HFFc6 (cell line): ENCODE data around the gene PLXND1. TPM values are rescaled to one million over a fixed set of nuclear protein-coding genes. Genes with fewer than 3 reads are reported as not detected.

Experiments
- DNase-seq: peaks from one replicate; pipeline ENCODE4 v3.0.0-alpha.2; 2018
- H3K27ac Mint-ChIP-seq: 2 replicates; pipeline ENCODE4 v1.8.0; 2020; ENCODE audit warnings: mild to moderate bottlenecking, mixed read lengths
- H3K27me3 Mint-ChIP-seq: 2 replicates; pipeline ENCODE4 v1.8.0; 2021; ENCODE audit warnings: mild to moderate bottlenecking, moderate library complexity, mixed read lengths; ENCODE audit not compliant: insufficient read depth
- H3K36me3 Mint-ChIP-seq: 2 replicates; pipeline ENCODE4 v1.8.0; 2021; ENCODE audit warnings: low read depth, mixed read lengths
- H3K4me1 Mint-ChIP-seq: 2 replicates; pipeline ENCODE4 v1.8.0; 2020; ENCODE audit warnings: low read depth, mixed read lengths
- H3K4me3 Mint-ChIP-seq: 2 replicates; pipeline ENCODE4 v1.8.0; 2020; ENCODE audit warnings: mild to moderate bottlenecking, moderate library complexity, mixed read lengths
- H3K9me3 Mint-ChIP-seq: 2 replicates; pipeline ENCODE4 v1.8.0; 2020; ENCODE audit warnings: mild to moderate bottlenecking, mixed read lengths
- CTCF ChIP-seq: fragments of 200-600 bp; sonication (generic); IDR thresholded peaks from 2 replicates; pipeline ENCODE4 v1.5.0; 2021; ENCODE audit warnings: antibody characterized with exemption, mild to moderate bottlenecking
- total RNA-seq, 6 experiments: library from RNA; stranded (reverse); fragmentation: NEBNext Ultra II Directional; extraction: Animal tissue kit (Norgen Biotek cat#: 25700); gene quantifications; 2 replicates in 1 of 6; 3 replicates in 5 of 6; pipeline ENCODE4 v1.2.3, GENCODE V29; 2021

PLXND1 gene
- total RNA-seq, 6 experiments from 2014 or later: 86.7 to 118 (median 108) TPM

DNA sequence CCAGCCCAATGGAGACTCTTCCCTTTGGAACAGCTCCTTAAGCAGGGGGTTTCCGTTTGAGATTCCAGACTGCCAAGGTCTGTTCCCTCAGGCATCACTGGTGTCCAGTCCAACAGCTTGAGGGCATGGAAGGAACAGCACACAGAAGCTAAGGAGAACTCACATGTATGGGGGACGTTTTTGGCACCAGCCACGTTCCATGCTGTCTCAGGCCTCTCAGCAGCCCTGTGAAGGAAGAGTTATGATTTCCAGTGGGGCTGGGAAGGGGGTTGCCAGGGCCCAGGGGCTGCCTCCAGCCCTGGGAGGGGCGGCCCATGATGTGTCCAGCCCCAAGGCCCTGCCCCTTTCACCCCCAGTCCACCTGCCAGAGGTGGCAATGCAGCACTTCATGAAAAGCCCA lies 85.5 kb downstream of the PLXND1 start:
- Mint-ChIP-seq H3K9me3 (no peaks in the 10 kb centered on the region), H3K36me3 (peaks cover 13% of the 10 kb centered on the region; the same call in 1 of the 2 replicates), H3K27ac (no peak overlapping the region), H3K4me3 (no peak overlapping the region), H3K27me3 (no peaks in the 10 kb centered on the region; the same call in 1 of the 2 replicates), H3K4me1 (peaks cover 19% of the 10 kb centered on the region)
- no peak for DNase-seq
- no peak for TF ChIP-seq CTCF

- H3K27me3 Mint-ChIP-seq: no peaks in the 10 kb centered on the region; the same call in 1 of the 2 replicates
- no peak for TF ChIP-seq CTCF
- no peaks in the 10 kb centered on the region for H3K9me3 Mint-ChIP-seq
- no peak overlapping the region for H3K27ac Mint-ChIP-seq
- H3K4me3 Mint-ChIP-seq: no peak overlapping the region
- DNase-seq: no peak
- H3K4me1 Mint-ChIP-seq: peaks cover 12% of the 10 kb centered on the region; the same call in 1 of the 2 replicates
- H3K36me3 Mint-ChIP-seq: peaks cover 13% of the 10 kb centered on the region; the same call in 1 of the 2 replicates
These were observed 86.4 kb downstream of the PLXND1 start for GRCh38 chr3:129519896-129520715.

DNA sequence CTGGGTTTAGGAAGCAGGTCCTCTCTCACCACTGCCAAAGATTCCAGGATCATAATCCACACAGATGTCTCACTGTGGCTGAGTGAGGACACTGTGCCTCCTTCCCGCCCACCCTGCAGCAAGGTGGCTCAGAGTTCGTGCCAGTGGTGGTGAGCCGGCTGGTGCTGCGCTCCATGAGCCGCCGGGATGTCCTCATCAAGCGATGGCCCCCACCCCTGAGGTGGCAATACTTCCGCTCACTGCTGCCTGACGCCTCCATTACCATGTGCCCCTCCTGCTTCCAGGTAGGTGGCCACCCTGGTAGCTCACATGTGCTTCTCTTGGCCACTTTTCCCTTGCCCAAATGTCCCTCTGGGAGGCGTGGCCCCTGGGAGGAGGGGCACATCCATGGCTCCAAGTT lies 87.0 kb downstream of the PLXND1 start:
- Mint-ChIP-seq H3K27me3 (no peaks in the 10 kb centered on the region; the same call in 1 of the 2 replicates), H3K36me3 (peaks cover 13% of the 10 kb centered on the region; the same call in 1 of the 2 replicates), H3K9me3 (no peaks in the 10 kb centered on the region), H3K4me3 (no peak overlapping the region), H3K4me1 (peaks cover 9% of the 10 kb centered on the region; the same call in 1 of the 2 replicates), H3K27ac (no peak overlapping the region)
- no peak for TF ChIP-seq CTCF
- no peak for DNase-seq

GRCh38 chr3:129518581-129518980 lies 87.9 kb downstream of the PLXND1 start:
- Mint-ChIP-seq H3K9me3 (no peaks in the 10 kb centered on the region), H3K4me1 (peaks cover 9% of the 10 kb centered on the region; the same call in 1 of the 2 replicates), H3K36me3 (peaks cover 13% of the 10 kb centered on the region; the same call in 1 of the 2 replicates), H3K27ac (no peak overlapping the region), H3K27me3 (no peaks in the 10 kb centered on the region; the same call in 1 of the 2 replicates), H3K4me3 (no peak overlapping the region)
- DNase-seq: no peak
- TF ChIP-seq CTCF: no peak

DNA sequence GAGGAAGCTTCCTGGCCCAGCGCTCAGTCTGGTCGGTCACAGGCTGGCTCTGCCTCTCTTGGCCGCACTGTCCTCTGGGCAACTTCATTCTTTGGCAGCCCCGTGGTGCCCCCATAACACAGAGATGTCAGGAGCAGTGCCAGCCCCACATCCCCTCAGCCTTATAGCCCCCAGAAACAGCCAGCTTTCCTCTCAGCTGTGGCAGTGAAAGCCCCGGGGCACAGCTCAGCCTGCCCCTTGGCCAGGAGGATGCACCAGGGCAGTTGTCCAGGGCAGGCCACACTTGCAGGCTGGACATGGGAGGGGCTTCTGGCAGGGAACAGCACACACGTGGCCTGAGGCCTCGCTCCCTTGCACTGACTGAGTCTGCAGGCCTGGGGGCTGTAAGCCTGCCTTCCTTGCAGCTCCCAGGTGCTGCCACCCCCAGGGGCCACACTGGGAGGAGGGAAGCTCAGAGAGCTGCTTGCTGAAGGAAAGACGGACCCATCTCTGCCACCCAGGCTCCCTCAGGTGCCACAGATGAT lies 88.4 kb downstream of the PLXND1 start:
- Mint-ChIP-seq H3K27ac (no peak overlapping the region), H3K4me3 (no peak overlapping the region), H3K36me3 (peaks cover 13% of the 10 kb centered on the region; the same call in 1 of the 2 replicates), H3K27me3 (no peaks in the 10 kb centered on the region; the same call in 1 of the 2 replicates), H3K9me3 (no peaks in the 10 kb centered on the region), H3K4me1 (peaks cover 9% of the 10 kb centered on the region; the same call in 1 of the 2 replicates)
- no peak for DNase-seq
- TF ChIP-seq CTCF: no peak
